ENCODE results near the gene PIK3C3.

The PIK3C3 gene

GRCh38 chr18:42053188-42053781 lies 98.3 kb downstream of the PIK3C3 start:
- no peak for DNase-seq (ENCODE audit: low read depth, low spot score)
- H3K27ac ChIP-seq = no peak overlapping the region

GRCh38 chr18:42064109-42064508 lies 109.1 kb downstream of the PIK3C3 start:
- no peak for DNase-seq (ENCODE audit: low read depth, low spot score)
- H3K27ac ChIP-seq = no peak overlapping the region

- no peak overlapping the region for H3K27ac ChIP-seq
- DNase-seq (ENCODE audit: low read depth, low spot score) = no peak
Observed at GRCh38 chr18:42067518-42067917, 112.5 kb downstream of the PIK3C3 start.

- no peak for DNase-seq (ENCODE audit: low read depth, low spot score)
- H3K27ac ChIP-seq = no peak overlapping the region
Observed at GRCh38 chr18:42068030-42068429, 113.0 kb downstream of the PIK3C3 start.

- H3K27ac ChIP-seq = no peak overlapping the region
- DNase-seq (ENCODE audit: low read depth, low spot score) = no peak
Observed at GRCh38 chr18:42069036-42069435, 114.0 kb downstream of the PIK3C3 start.

GRCh38 chr18:42072407-42072806 lies 117.4 kb downstream of the PIK3C3 start:
- no peak for DNase-seq (ENCODE audit: low read depth, low spot score)
- H3K27ac ChIP-seq = no peak overlapping the region

- no peak for DNase-seq (ENCODE audit: low read depth, low spot score)
- H3K27ac ChIP-seq = no peak overlapping the region
Observed at GRCh38 chr18:42074704-42075103, 119.7 kb downstream of the PIK3C3 start.

GRCh38 chr18:42078711-42079110 lies 123.7 kb downstream of the PIK3C3 start:
- DNase-seq (ENCODE audit: low read depth, low spot score) = no peak
- no peak overlapping the region for H3K27ac ChIP-seq

- no peak for DNase-seq (ENCODE audit: low read depth, low spot score)
- no peak overlapping the region for H3K27ac ChIP-seq
Observed at GRCh38 chr18:42080340-42080739, 125.3 kb downstream of the PIK3C3 start.

GRCh38 chr18:42082415-42083234 lies 127.6 kb downstream of the PIK3C3 start:
- no peak for DNase-seq (ENCODE audit: low read depth, low spot score)
- no peak overlapping the region for H3K27ac ChIP-seq

GRCh38 chr18:42086288-42086687 lies 131.3 kb downstream of the PIK3C3 start:
- no peak overlapping the region for H3K27ac ChIP-seq
- no peak for DNase-seq (ENCODE audit: low read depth, low spot score)

- no peak for DNase-seq (ENCODE audit: low read depth, low spot score)
- no peak overlapping the region for H3K27ac ChIP-seq
Observed at GRCh38 chr18:42087235-42087634, 132.2 kb downstream of the PIK3C3 start.

GRCh38 chr18:42087876-42088275 lies 132.8 kb downstream of the PIK3C3 start:
- no peak for DNase-seq (ENCODE audit: low read depth, low spot score)
- no peak overlapping the region for H3K27ac ChIP-seq

- no peak for DNase-seq (ENCODE audit: low read depth, low spot score)
- H3K27ac ChIP-seq = no peak overlapping the region
Observed at GRCh38 chr18:42092848-42093247, 137.8 kb downstream of the PIK3C3 start.

GRCh38 chr18:42094875-42095274 lies 139.8 kb downstream of the PIK3C3 start:
- no peak overlapping the region for H3K27ac ChIP-seq
- DNase-seq (ENCODE audit: low read depth, low spot score) = no peak

GRCh38 chr18:42095732-42096377 lies 140.8 kb downstream of the PIK3C3 start:
- no peak for DNase-seq (ENCODE audit: low read depth, low spot score)

GRCh38 chr18:42100248-42100647 lies 145.2 kb downstream of the PIK3C3 start:
- H3K27ac ChIP-seq = no peak overlapping the region
- DNase-seq (ENCODE audit: low read depth, low spot score) = no peak

More at GRCh38 chr18:42095732-42096377, 140.8 kb downstream of the PIK3C3 start:
- H3K27ac ChIP-seq = no peak overlapping the region

GRCh38 chr18:42100911-42101310 lies 145.9 kb downstream of the PIK3C3 start:
- no peak overlapping the region for H3K27ac ChIP-seq
- DNase-seq (ENCODE audit: low read depth, low spot score) = no peak

GRCh38 chr18:42105394-42105793 lies 150.4 kb downstream of the PIK3C3 start:
- DNase-seq (ENCODE audit: low read depth, low spot score) = no peak

GRCh38 chr18:42106784-42107183 lies 151.8 kb downstream of the PIK3C3 start:
- H3K27ac ChIP-seq = no peak overlapping the region
- no peak for DNase-seq (ENCODE audit: low read depth, low spot score)

More at GRCh38 chr18:42105394-42105793, 150.4 kb downstream of the PIK3C3 start:
- H3K27ac ChIP-seq = no peak overlapping the region

GRCh38 chr18:42107287-42107686 lies 152.3 kb downstream of the PIK3C3 start:
- no peak overlapping the region for H3K27ac ChIP-seq
- no peak for DNase-seq (ENCODE audit: low read depth, low spot score)

All from epithelial cell of prostate (primary cell).